HepG2 (cell line): Measurements from ENCODE around the gene RABL6. TPM values are rescaled to one million over a fixed set of nuclear protein-coding genes. Genes with fewer than 3 reads are reported as not detected.
A peak's percentile ranks its signal among the peaks of the same experiment; 100 is the strongest.

Source experiments
- SPEN ChIP-seq: sonication (generic); formaldehyde crosslinking; IDR thresholded peaks from 2 replicates; pipeline ENCODE4 v1.5.1; 2020; ENCODE audit warnings: low read depth, mild to moderate bottlenecking, missing genetic modification reagents
- SUZ12 ChIP-seq: fragments of 150-350 bp; IDR thresholded peaks from 2 replicates; pipeline ENCODE4 v1.6.1; 2014; ENCODE audit warnings: low read depth, low read length
- ZBTB7B ChIP-seq: sonication (generic); formaldehyde crosslinking; IDR thresholded peaks from 2 replicates; pipeline ENCODE4 v1.4.0; 2020; ENCODE audit warnings: missing genetic modification reagents
- ZFP36L2 ChIP-seq: sonication (generic); formaldehyde crosslinking; IDR thresholded peaks from 2 replicates; pipeline ENCODE4 v1.4.0; 2020; ENCODE audit warnings: missing genetic modification reagents
- ZNF33A ChIP-seq: sonication (generic); formaldehyde crosslinking; IDR thresholded peaks from 2 replicates; pipeline ENCODE4 v1.5.1; 2020; ENCODE audit warnings: missing genetic modification reagents, mild to moderate bottlenecking, moderate library complexity, borderline replicate concordance
- ZNF564 ChIP-seq: sonication (generic); formaldehyde crosslinking; IDR thresholded peaks from 2 replicates; pipeline ENCODE4 v1.8.1; 2023; ENCODE audit warnings: mild to moderate bottlenecking, missing genetic modification reagents
- ZNF7 ChIP-seq: IDR thresholded peaks from 2 replicates; pipeline ENCODE4 v1.6.1; 2016; ENCODE audit warnings: missing biosample characterization, missing genetic modification reagents
- ZSCAN22 ChIP-seq: sonication (generic); formaldehyde crosslinking; IDR thresholded peaks from 2 replicates; pipeline ENCODE4 v1.4.0; 2020; ENCODE audit warnings: mild to moderate bottlenecking, missing genetic modification reagents
- polyA plus RNA-seq, 8 experiments: library from polyadenylated mRNA; depleted of rRNA in 3 of 8; stranded (reverse) in 7 of 8; unstranded in 1 of 8; fragments of >200 nt; fragmentation: Illumina TruSeq in 4 of 8; extraction: Trizol in 4 of 8; gene quantifications; 2 replicates each; pipeline versions ENCODE4 v1.2.1 to v1.2.3, GENCODE V29; 2011 to 2016; ENCODE audit warnings: low read depth in 4 of 8, missing spikeins in 1 of 8, mixed read lengths in 1 of 8; ENCODE audit not compliant: insufficient read depth in 1 of 8
- total RNA-seq, 5 experiments: library from RNA; depleted of rRNA; stranded (reverse); fragments of >200 nt; fragmentation: Illumina TruSeq; extraction: Trizol; gene quantifications; 2 replicates each; pipeline ENCODE4 v1.2.3, GENCODE V29; 2016; ENCODE audit warnings: low read depth in 1 of 5
- TF ChIP-seq, protein P1 (sequence below): sonication (generic); formaldehyde crosslinking; IDR thresholded peaks from 2 replicates; pipeline ENCODE4 v1.4.0; 2020; ENCODE audit warnings: missing genetic modification reagents
- TF ChIP-seq, protein P2 (sequence below): sonication (generic); formaldehyde crosslinking; IDR thresholded peaks from 2 replicates; pipeline ENCODE4 v1.8.0; 2022; ENCODE audit warnings: missing genetic modification reagents, mild to moderate bottlenecking, borderline replicate concordance
- TF ChIP-seq, protein P3 (sequence below): sonication (generic); formaldehyde crosslinking; IDR thresholded peaks from 2 replicates; pipeline ENCODE4 v1.8.0; 2022; ENCODE audit warnings: mild to moderate bottlenecking, missing genetic modification reagents, moderate library complexity
- TF ChIP-seq, protein P4 (sequence below): sonication (generic); formaldehyde crosslinking; IDR thresholded peaks from 2 replicates; pipeline ENCODE4 v1.4.0; 2020; ENCODE audit warnings: missing genetic modification reagents
- TF ChIP-seq, protein P5 (sequence below): sonication (generic); formaldehyde crosslinking; IDR thresholded peaks from 2 replicates; pipeline ENCODE4 v1.8.1; 2022; ENCODE audit warnings: low read depth, mild to moderate bottlenecking, missing genetic modification reagents

Gene RABL6
- total and polyA plus RNA-seq, 2 of the 13 experiments (the other 11 are each of a cell fraction or from before 2014, with no cell fraction given), result 81.5 to 125 TPM

DNA sequence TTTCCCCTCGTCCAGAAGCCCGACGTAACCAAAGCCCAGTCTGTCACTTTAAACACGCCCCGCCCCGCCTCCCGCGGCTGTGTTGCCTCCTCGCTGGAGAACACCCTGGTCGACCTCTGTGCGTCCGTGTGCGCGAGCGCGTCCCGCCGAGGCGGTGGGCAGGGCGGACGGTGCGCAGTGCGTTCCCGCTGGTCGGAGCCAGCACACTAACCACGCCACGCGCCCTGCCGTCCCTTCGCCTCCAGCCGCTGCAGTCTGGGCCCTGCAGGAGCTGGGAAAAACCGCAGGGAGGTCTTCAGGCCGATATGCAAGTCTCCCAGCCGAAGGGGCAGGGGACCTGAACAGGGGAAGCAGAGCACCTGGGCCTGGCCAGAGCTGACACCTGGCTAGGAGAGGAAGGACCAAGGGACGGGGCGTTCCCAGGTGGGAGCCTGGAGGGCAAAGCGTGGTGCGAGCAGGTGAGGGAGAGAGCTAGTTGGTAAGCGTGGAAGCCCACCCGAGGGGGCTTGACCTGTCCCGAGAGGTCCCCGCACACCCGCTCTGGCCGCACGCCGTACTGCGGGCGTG lies 40.2 kb downstream of the RABL6 start (continued):
- 0 out of 2 replicates have a peak, but pooled peaks have one; percentile 6 for TF ChIP-seq ZSCAN22 (CRISPR knock-in tag)
- no peak for TF ChIP-seq SPEN (CRISPR knock-in tag)
- TF ChIP-seq ZNF7 (CRISPR knock-in tag), result no peak
- TF ChIP-seq, protein P1, sequence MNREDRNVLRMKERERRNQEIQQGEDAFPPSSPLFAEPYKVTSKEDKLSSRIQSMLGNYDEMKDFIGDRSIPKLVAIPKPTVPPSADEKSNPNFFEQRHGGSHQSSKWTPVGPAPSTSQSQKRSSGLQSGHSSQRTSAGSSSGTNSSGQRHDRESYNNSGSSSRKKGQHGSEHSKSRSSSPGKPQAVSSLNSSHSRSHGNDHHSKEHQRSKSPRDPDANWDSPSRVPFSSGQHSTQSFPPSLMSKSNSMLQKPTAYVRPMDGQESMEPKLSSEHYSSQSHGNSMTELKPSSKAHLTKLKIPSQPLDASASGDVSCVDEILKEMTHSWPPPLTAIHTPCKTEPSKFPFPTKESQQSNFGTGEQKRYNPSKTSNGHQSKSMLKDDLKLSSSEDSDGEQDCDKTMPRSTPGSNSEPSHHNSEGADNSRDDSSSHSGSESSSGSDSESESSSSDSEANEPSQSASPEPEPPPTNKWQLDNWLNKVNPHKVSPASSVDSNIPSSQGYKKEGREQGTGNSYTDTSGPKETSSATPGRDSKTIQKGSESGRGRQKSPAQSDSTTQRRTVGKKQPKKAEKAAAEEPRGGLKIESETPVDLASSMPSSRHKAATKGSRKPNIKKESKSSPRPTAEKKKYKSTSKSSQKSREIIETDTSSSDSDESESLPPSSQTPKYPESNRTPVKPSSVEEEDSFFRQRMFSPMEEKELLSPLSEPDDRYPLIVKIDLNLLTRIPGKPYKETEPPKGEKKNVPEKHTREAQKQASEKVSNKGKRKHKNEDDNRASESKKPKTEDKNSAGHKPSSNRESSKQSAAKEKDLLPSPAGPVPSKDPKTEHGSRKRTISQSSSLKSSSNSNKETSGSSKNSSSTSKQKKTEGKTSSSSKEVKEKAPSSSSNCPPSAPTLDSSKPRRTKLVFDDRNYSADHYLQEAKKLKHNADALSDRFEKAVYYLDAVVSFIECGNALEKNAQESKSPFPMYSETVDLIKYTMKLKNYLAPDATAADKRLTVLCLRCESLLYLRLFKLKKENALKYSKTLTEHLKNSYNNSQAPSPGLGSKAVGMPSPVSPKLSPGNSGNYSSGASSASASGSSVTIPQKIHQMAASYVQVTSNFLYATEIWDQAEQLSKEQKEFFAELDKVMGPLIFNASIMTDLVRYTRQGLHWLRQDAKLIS (CRISPR knock-in tag), result peak; percentile 95
- no peak for TF ChIP-seq ZFP36L2 (CRISPR knock-in tag)
- TF ChIP-seq SUZ12, result no peak
- TF ChIP-seq, protein P2, sequence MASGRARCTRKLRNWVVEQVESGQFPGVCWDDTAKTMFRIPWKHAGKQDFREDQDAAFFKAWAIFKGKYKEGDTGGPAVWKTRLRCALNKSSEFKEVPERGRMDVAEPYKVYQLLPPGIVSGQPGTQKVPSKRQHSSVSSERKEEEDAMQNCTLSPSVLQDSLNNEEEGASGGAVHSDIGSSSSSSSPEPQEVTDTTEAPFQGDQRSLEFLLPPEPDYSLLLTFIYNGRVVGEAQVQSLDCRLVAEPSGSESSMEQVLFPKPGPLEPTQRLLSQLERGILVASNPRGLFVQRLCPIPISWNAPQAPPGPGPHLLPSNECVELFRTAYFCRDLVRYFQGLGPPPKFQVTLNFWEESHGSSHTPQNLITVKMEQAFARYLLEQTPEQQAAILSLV (CRISPR knock-in tag), result 0 out of 2 replicates have a peak, but pooled peaks have one; percentile 3
- TF ChIP-seq, protein P3, sequence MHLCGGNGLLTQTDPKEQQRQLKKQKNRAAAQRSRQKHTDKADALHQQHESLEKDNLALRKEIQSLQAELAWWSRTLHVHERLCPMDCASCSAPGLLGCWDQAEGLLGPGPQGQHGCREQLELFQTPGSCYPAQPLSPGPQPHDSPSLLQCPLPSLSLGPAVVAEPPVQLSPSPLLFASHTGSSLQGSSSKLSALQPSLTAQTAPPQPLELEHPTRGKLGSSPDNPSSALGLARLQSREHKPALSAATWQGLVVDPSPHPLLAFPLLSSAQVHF (CRISPR knock-in tag), result peak; percentile 91
- TF ChIP-seq, protein P4, sequence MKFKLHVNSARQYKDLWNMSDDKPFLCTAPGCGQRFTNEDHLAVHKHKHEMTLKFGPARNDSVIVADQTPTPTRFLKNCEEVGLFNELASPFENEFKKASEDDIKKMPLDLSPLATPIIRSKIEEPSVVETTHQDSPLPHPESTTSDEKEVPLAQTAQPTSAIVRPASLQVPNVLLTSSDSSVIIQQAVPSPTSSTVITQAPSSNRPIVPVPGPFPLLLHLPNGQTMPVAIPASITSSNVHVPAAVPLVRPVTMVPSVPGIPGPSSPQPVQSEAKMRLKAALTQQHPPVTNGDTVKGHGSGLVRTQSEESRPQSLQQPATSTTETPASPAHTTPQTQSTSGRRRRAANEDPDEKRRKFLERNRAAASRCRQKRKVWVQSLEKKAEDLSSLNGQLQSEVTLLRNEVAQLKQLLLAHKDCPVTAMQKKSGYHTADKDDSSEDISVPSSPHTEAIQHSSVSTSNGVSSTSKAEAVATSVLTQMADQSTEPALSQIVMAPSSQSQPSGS (CRISPR knock-in tag), result peak; percentile 12; the same call in 1 of the 2 replicates
- peak; percentile 53 for TF ChIP-seq ZBTB7B (CRISPR knock-in tag)
- TF ChIP-seq, protein P5, sequence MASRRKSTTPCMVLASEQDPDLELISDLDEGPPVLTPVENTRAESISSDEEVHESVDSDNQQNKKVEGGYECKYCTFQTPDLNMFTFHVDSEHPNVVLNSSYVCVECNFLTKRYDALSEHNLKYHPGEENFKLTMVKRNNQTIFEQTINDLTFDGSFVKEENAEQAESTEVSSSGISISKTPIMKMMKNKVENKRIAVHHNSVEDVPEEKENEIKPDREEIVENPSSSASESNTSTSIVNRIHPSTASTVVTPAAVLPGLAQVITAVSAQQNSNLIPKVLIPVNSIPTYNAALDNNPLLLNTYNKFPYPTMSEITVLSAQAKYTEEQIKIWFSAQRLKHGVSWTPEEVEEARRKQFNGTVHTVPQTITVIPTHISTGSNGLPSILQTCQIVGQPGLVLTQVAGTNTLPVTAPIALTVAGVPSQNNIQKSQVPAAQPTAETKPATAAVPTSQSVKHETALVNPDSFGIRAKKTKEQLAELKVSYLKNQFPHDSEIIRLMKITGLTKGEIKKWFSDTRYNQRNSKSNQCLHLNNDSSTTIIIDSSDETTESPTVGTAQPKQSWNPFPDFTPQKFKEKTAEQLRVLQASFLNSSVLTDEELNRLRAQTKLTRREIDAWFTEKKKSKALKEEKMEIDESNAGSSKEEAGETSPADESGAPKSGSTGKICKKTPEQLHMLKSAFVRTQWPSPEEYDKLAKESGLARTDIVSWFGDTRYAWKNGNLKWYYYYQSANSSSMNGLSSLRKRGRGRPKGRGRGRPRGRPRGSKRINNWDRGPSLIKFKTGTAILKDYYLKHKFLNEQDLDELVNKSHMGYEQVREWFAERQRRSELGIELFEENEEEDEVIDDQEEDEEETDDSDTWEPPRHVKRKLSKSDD (CRISPR knock-in tag), result peak; percentile 85; the same call in 1 of the 2 replicates
- TF ChIP-seq ZNF564 (CRISPR knock-in tag), result peak; percentile 62; the same call in 1 of the 2 replicates
- TF ChIP-seq ZNF33A (CRISPR knock-in tag), result no peak
